Measurements from ENCODE around the gene TBCEL.
A peak's percentile ranks its signal among the peaks of the same experiment; 100 is the strongest.
"Not testable (repeated sequence)": the region's sequence is repeated elsewhere in the genome, so short reads cannot be mapped to it uniquely, and the experiment has no call there.

TBCEL gene

DNA sequence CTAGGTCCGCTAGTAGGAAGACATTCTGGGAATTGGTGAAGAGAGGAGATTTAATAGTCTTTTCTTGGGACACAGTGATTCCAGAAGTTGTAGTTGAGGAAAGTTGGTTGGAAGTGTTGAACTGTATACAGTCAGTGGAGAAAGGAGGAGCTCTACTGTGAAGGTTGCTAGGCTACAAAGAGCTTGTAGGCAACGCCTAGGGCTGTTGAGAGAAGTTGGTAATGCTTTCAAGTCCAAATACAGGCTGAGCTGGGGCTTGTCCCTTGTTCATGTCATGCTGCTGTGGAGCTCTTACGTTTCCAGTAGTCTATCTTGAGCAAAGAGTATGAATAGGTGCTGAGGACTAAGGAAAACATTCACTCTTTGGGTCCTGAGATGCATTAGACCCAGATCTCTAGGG, 1.1 kb downstream of the TBCEL start:
- FAIRE-seq (no peak), DNase-seq (ENCODE audit: low spot score) (peak; percentile 2)

DNA sequence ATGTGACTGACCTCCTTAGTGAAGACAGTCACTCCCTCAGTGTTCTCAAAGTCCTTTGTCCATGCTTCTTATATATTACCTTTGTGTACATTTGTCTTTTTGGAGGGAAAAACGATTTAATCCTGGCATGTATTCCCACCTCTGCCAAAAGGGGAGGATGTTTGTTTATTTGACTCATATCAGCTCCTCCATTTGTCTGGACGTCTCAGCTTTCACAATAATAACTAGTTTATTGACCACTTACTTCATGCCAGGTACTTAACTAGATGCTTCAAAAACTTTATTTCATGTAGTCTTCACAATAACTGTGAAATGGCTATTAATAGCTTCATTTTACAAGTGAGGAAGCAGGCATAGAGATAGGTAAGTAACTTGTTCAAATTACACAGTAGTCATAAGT, 5.3 kb downstream of the TBCEL start:
- DNase-seq (ENCODE audit: low spot score) = no peak

DNA sequence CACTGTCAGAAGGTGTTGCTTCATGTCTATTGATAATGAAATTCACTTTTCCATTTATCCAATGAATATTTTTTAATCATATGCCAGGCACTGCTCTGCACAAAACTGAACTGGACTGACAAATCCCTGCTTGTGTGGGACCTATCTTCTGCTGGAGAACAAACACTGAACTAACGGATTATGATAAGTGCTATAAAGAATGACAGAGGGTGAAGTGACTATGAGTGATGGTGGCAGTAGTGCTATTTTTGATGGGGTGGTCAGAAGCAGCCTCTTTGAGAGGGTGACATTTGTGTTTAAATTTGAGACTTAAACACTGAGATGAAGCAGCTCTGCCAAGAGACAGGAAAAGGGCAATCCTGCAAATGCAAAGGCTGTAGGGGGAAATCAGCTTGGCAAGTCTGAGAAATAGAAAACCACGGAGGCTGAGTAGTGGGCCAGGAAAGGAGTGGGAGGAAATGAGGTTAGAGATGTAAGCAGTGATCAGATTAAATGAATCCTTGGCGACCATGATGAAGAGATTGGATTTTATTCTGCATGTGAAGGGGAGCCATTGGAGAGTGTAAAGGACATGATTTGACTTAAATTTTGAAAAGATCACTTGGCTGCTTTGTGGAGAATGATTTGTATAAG, 6.0 kb downstream of the TBCEL start:
- DNase-seq (ENCODE audit: low spot score) (no peak), FAIRE-seq (no peak)

More for the DNA sequence above, 5.3 kb downstream of the TBCEL start:
- no peak for FAIRE-seq

GRCh38 chr11:121031167-121031566, 7.3 kb downstream of the TBCEL start:
- FAIRE-seq (no peak), DNase-seq (ENCODE audit: low spot score) (no peak)

GRCh38 chr11:121031648-121032047, 7.7 kb downstream of the TBCEL start:
- not testable (repeated sequence) for FAIRE-seq; DNase-seq (ENCODE audit: low spot score)

DNA sequence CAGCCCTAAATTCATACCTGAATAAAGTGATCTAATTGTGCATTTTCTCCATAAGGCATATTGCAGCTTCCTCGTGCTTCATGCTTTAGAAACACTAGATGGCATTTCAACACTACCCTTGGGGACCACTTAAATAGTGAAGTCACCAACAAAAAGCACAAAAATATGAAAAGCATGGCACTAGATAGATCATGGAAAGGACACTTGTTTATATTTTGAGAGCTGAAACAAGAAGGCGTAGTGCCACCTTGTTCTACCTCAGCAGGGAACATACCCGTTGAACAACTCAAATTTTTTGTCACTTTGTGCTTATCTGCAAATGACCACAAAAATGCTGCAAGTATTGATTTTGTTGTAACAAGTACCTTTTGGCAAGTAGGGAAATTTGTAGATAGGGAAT, 8.6 kb downstream of the TBCEL start:
- DNase-seq (ENCODE audit: low spot score) (no peak), FAIRE-seq (no peak)

DNA sequence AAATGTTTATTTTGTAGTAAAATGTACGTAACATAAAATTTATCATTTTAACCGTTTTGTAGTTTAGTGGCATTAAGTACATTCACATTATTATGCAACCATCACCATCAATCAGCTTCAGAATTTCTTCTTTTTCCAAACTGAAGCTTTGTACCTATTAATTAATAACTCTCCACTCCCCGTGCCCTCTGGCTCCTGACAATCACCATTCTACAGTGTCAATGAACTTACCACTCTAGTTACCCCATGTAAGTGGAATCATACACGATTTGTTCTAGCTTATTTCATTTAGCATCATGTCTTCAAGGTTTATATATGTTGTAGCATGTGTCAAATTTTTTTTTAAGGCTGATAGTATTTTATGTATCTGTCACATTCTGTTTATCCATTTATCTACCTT, 9.7 kb downstream of the TBCEL start:
- DNase-seq (ENCODE audit: low spot score) = no peak
- FAIRE-seq = no peak

DNA sequence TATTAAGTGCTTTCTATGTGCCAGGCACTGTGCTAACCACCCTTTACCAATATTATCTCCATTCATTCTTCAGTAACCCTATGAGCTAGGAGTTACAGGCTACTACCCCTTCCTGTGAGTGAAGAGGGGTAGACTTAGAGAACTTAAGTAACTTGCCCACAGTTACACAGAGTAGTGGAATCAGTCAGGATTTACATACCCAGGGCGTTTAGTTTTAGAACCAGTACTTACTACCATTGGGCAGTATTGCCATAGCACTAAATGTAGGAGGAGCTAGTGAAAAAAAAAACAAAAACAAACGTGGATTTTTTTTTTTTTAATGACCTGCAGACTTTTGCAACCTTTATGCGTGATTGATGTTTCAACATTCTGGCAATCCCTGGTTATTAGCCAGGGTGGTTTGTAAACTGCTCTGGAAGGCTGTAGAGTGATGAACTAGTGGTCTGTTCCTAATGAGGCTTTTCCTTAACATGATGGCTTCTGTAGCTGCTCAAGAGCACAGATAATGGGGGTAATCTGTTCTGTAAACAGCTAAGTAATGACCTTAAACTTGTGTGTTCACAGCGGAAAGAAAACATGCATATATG, 11.4 kb downstream of the TBCEL start:
- DNase-seq (ENCODE audit: low spot score) = no peak
- no peak for FAIRE-seq

GRCh38 chr11:121035780-121036179, 11.9 kb downstream of the TBCEL start:
- DNase-seq (ENCODE audit: low spot score) (no peak), FAIRE-seq (no peak)

DNA sequence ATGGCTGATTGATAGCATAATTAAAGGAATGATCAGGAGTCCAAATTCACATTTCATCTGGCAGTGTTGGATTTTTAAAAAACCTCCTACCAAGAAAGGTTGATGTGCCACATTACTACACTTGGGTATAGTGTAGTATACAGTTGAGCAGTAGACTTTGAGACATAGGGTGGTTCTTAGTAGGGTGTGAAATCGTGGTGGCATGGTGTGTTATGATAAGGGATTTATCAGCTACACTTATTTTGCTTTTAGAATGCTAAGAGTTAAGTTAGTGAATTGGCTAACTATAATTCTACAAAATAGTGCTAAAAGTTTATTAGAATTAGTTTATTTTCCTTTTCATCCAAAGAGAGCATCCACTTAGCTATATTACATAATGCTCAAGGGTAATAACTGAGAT, 13.1 kb downstream of the TBCEL start:
- FAIRE-seq = no peak
- DNase-seq (ENCODE audit: low spot score) = no peak

GRCh38 chr11:121038648-121039409, 14.9 kb downstream of the TBCEL start:
- FAIRE-seq = no peak

GRCh38 chr11:121039971-121040613, 16.2 kb downstream of the TBCEL start:
- no peak for FAIRE-seq
- DNase-seq (ENCODE audit: low spot score) = no peak

More at GRCh38 chr11:121038648-121039409, 14.9 kb downstream of the TBCEL start:
- no peak for DNase-seq (ENCODE audit: low spot score)

GRCh38 chr11:121040614-121041002, 16.7 kb downstream of the TBCEL start:
- DNase-seq (ENCODE audit: low spot score) (no peak), FAIRE-seq (no peak)

- FAIRE-seq = no peak
Observed at GRCh38 chr11:121041072-121041471, 17.2 kb downstream of the TBCEL start.

GRCh38 chr11:121042296-121042695, 18.4 kb downstream of the TBCEL start:
- FAIRE-seq (no peak), DNase-seq (ENCODE audit: low spot score) (no peak)

More at GRCh38 chr11:121041072-121041471, 17.2 kb downstream of the TBCEL start:
- no peak for DNase-seq (ENCODE audit: low spot score)

- FAIRE-seq = no peak
Observed at GRCh38 chr11:121047926-121048325, 24.0 kb downstream of the TBCEL start.

DNA sequence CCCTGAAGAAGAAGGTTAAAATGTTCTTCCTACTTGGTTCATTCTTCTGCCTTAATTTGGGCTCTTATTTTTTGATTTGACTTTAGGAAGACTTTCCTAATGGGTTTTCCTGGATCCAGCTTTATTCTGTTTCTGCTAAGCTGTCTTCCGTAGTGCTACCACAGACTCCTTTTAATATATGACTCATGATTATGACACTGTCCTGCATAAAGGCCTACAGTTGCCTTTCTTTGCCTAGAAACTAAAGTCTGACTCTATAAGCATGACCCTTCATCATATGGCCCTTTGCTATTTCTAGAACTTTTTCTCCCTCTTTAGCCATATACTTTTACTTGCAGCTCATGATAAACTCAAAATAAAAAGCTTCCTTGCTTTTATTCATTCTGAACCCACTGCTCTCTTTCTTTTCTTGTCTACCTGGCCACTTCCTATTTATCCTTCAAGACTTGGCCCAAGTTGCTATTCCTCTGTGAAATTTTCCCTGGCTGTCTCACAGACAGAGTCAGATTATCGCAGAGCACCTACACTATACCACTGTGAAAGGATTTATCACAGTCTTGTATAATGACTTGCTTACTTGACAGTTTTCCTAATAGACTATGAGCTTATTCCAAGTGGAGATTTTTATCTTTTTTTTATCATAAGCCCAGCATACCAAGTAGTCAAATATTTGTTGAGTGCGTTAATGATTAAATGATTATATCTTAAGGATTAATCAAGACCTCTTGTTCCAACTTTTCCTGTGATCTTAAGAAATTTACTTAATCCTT, 24.7 kb downstream of the TBCEL start:
- FAIRE-seq = no peak

More at GRCh38 chr11:121047926-121048325, 24.0 kb downstream of the TBCEL start:
- no peak for DNase-seq (ENCODE audit: low spot score)

GRCh38 chr11:121053244-121053643, 29.3 kb downstream of the TBCEL start:
- no peak for FAIRE-seq

More for the DNA sequence above, 24.7 kb downstream of the TBCEL start:
- no peak for DNase-seq (ENCODE audit: low spot score)

DNA sequence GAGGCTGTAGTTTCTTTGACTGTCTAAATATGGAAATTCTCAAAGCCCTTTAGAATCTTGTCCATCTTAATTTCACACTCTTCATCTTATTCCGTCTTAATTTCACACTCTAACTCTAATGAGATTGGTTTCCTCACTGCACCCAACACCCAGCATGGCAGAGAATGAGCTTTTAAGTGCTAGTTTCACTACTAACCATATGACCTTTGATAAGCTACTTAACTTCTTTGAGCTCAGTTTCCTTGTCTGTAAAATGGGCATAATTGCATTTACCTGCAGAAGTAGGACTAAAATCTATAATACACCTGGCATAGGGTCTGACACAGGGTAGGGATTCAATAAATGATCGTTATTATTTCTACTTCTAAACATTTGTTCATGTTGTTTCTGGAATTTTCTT, 30.4 kb downstream of the TBCEL start:
- no peak for FAIRE-seq
- no peak for DNase-seq (ENCODE audit: low spot score)

More at GRCh38 chr11:121053244-121053643, 29.3 kb downstream of the TBCEL start:
- no peak for DNase-seq (ENCODE audit: low spot score)

DNA sequence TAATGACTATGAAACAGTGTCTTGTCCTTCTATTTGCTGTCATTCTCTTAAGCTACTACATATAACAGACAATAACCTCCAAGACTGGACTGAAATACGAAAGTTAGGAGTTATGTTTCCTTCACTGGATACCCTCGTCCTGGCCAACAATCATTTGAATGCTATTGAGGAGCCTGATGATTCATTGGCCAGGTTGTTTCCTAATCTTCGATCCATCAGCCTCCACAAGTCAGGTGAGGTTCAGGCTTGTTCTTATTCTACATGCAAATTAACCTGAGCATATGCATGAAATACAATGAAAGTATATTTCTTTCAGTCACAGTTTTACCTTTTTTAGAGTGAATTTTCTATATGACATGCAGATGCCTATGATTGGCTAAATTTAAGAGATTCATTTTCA, 31.2 kb downstream of the TBCEL start:
- DNase-seq (ENCODE audit: low spot score) (no peak), FAIRE-seq (no peak)

DNA sequence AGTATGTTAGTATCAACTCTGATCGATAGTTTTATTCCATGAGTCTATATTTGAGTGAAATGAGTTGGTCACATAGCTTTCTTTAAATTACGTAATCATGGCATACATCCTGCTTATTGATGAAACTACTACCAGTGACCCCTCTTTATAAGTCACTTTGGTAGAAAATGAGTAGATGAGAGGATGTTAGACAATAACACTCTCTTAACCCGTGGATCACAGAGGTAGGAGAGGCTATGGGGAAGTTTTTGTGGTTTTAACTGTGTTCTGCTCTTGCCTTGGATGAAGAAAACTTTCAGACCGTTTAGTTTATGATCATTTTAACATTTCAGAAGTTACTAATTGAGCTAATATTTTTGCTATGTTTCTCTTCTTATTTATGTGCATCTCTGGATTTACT, 34.0 kb downstream of the TBCEL start:
- DNase-seq (ENCODE audit: low spot score) (no peak), FAIRE-seq (no peak)
